ENCODE data around the gene ICE2.

Gene ICE2

DNA sequence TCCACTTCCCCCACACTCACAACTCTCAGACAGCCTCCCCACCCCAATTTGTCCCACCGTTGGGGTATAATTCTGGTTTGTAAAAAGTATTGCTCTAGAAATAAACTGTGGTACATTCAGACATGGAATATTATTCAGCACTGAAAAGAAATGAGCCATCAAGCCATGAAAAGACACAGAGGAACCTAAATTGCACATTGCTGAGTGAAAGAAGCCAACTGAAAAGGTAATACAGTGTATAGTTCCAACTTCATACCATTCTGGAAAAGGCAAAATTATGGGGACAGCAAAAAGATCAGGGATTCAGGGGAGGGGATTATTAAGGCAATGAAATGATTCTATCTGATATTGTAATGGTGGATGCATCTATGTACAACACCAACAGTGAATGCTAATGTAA lies 91.6 kb downstream of the ICE2 start:
- no peak for DNase-seq (ENCODE audit: low read depth in 2 of 2)

DNA sequence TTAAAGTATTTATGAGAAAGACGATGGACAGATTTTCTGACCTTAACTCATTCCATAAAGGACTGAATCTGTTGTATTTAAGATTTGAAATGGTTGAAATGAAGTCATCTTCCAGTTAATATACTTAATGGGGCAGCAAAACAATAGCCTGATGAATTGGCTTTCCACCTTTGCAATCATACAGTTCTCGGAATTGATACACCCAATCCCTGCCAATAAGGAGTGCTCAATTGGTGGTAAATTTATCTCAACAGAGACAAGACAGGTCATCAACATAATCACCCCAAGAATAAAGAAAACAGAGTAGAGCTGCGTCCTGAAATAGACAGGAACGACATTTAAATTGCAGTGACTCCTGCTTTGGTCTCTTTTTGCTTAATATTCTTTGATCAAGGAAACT lies 92.3 kb downstream of the ICE2 start:
- DNase-seq (ENCODE audit: low read depth in 2 of 2) = no peak

DNA sequence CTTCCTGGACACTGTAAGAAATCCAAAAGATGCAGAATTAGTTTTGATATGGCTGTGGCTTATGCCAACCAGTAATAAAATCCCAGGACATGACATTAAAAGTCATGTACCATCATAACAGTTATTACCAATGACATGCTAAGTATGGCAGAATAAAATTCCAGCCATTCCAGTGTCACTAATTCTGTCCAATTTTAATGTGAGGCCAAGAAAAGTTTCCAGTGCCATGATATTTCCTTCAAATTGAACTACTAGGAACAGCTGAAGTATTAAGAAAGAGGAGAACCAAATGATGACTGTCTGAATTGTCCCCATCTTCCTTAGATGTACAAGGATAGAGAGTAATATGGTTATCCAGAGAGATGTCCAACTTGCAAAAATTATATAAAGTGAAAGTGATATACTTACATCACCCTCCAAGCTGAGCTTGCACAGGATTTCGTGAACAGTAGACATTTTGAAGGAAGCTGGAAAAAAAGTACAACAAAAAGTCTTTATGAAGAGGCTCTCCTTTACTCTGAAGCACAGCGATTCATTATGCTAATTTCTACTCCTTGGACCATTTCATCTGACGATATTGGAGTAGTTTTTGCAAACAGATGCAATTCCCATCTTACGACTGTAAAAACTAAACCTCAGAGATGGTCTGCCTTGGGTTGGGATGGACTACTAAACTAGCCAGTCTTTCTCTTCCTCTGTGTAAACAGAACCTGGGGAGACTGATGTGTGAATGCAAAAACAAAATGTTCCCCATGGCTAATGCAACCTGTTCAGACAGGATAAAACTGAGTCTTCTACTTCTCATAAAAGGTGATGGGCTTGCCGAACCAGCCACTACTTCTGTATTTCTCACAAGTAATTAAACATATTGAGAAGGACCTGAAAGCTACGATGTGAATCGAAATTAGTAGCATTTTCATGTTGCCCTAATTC lies 93.1 kb downstream of the ICE2 start:
- DNase-seq (ENCODE audit: low read depth in 2 of 2) = no peak

DNA sequence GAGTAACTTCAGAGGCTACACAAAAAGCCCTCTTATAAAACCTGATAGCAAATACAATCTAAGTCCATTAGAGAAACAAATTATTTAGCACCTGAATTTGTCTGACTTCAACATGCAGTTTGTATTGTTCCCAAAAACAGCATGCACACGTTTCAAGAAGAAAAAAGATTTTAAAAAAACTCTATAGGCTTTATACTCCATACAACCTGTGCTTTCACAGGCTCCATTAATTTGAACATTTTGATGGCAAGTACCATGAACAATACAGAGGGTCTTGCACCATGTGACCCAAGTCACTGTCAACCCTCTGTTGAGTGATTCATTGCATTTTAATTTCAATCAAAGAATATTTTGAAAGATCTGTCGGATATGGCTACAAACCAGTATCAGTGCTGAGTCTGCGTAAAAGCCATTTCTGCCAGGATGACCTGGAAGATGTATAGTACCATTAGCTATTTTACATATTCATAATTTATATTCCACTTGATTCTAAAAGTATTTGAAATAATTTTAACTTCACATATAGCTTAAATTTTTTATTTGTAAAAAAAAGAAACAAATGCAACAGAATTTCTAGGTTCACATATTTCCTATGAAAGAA lies 94.3 kb downstream of the ICE2 start:
- no peak for DNase-seq (ENCODE audit: low read depth in 2 of 2)

DNA sequence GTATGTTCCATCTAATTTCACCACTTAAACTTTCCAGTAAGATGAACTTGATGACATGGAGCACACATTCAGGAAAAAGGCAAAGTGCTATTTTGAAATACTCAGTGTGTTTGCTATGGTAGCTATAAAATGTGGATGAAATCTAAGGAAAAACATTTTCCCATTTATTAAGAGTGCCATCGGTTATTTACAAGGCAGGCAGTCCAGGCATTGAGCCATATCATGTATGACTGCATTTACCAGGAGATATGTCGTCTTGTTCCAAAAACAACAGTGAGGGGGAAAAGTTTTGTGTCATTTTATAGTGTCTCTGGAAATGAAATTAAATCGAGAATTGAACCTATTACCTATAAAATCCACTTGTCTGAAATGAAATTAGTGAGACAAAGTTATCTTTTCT lies 94.9 kb downstream of the ICE2 start:
- DNase-seq (ENCODE audit: low read depth in 2 of 2) = no peak

DNA sequence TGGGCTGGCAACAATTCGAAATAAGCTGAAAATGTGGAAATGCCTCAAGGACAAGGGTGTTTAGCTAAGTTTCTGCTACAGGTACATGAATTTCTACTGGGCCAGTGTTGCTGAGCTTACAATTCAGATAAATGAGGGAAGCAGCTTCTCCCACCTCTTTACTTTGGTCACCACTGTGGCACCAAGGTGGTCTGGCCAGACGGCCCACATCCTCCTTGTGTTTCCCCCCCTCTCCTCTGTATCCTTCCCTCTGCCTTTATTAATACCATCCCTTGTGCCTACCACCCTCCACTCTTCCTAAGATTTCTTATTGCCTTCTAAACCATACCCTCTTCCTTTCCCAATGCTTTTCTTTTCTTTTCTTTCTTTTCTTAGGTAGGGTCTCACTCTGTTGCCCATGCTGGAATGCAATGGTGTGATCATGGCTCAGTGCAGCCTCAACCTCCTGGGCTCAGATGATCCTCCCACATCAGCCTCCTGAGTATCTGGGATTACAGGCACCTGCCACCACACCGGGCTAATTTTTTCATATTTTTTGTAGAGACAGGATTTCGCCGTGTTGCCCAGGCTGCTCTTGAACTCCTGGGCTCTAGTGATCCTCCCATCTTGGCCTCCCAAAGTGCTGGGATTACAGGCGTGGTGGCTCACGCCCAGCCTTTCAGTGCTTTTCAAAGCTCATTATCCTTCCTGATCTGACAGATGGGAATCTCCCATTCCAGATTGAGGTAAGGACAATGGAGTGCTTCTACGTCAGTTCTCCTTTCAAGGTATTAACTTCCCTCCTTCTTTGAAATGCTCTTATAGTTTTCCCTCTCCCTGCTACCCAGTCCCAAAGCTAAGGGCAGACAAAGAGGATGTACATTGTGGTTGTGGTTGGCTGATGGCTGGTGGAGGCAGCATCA lies 95.9 kb downstream of the ICE2 start:
- DNase-seq (ENCODE audit: low read depth in 2 of 2) = no peak

DNA sequence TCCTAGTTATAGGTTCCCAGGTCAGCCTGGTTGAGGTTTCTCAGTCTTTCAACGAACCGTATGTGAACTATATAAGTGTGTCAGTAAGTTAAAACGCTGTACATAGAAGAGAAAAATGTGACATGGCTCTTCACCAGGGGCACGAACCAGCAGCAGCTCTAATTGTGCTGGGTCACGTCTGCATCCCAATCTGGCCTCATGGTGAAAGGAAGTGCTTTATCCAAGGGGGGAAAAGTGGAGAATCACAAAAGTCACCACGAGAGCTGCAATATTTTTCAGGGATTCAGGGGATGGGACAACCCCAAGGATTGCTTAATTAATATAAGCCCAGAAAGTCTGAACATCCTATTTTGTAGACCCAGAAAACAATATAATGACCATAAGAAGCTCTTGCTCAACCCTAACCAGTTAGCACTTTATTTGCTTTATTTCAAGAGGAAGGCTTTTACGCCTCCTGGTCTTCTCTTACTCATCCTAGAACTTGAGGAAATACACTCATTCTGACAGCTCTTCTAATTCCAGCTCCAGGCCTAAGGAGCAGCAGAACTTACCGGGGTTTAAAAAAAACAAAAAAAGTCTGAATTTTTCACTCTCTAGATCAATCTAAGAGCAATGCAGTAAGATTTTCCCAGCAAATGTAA lies 97.7 kb downstream of the ICE2 start:
- DNase-seq (ENCODE audit: low read depth in 2 of 2) = no peak

DNA sequence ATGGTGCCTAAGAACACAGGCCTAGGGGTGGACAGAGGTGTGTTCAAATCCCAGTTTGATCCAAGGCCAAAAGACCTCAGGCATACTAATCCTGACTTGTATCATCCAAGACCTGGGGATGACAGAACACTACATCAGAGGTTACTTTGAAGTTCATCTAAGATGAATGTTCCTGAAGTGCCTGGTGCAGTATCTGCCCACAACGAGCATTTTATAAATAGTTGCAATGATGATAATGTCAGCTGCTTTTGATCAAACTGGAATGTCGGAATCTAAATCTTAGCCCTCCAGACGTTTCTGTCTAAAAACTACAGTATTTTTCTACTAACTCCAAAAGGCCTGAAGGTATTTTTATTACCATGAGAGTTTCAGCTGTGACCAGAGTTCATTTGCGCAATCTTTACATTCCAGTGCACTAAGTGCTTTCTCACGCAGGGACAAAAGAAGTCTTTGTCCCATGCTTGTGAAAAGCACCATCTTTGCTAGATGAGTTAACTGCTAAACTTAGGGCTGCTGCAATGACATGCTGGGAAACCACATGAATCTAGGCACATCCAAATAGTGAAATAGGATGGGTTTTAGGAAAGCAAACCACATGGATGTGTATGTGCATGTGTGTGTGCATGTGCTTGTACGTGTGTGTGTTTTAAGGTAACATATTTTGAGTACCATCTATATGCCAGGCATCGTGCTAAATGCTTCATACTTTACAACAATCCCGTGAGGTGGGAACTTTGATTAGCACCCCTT lies 99.2 kb downstream of the ICE2 start:
- DNase-seq (ENCODE audit: low read depth in 2 of 2) = no peak

DNA sequence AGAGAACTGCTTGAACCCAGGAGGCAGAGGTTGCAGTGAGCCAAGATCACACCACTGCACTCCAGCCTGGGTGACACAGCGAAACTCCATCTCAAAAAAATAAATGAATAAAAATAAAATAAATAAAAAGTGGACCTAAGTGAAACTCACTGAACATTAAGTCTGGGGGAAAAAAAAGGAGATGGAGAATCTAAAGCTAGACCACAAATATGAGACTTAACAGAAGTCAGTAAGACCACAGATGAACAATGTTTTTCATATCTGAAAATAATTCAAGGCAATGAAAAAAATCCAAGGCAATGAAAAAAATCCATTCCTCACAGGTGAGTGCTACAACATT lies 99.8 kb downstream of the ICE2 start:
- DNase-seq (ENCODE audit: low read depth in 2 of 2) = no peak

DNA sequence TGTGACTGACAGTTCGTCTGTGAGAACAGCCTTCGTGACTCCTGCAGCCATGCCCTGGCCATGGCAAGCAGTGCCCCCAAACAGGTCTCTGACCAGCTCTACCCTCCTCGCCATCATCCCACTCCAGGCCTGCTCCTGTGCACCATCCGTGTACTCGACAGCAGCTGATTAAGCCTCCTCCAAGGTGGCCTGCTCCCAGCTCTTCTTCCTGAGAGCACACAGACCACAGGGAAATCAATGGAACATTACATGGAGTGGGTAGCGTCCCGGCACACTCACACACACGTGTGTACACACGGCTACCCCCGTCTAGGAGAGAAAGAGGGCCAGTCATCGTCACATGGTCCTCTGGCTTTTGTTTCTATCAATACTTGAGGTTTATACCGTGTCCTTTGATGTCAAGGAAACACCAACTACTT lies 102.3 kb downstream of the ICE2 start:
- DNase-seq (ENCODE audit: low read depth in 2 of 2) = no peak

DNA sequence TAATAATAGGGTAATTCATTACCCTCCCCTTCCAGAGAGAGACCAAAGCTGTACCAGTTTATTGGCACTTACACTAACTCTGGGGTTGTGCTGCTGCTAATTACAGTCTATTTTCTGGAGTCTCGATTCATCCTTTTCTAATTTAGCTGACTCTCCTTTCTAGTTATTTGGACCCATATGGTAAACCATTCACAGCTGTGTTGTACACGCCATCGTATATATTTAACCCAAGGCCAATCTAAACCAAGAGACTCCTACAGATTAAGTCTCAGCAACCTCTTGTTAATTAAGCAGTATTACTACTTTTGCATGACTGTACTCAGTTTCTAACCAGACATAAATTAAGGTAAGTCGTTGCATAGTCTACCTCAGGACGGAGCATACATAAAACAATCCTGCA lies 103.6 kb downstream of the ICE2 start:
- no peak for DNase-seq (ENCODE audit: low read depth in 2 of 2)

DNA sequence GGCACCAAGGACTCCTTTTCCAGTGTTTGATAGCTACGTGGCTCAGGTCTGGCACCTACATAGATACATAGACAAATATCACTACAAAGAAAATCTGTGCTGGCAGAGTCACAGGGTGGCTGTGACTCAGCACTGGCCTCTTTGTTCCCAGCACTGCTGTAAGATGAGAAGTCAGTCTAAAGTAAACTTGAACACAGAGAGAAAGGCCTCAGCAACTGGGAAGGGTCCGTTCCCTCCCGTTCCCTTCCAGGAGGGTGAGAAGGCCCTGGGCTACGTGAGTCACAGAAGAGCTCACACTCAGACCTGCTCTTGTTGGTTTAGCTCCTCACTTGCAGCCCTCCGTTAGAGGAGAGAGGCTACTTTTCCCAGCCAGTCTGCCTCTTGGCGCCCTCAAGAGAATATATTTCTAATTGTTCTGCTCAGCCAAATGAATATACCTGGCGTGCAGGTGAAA lies 104.3 kb downstream of the ICE2 start:
- no peak for DNase-seq (ENCODE audit: low read depth in 2 of 2)

DNA sequence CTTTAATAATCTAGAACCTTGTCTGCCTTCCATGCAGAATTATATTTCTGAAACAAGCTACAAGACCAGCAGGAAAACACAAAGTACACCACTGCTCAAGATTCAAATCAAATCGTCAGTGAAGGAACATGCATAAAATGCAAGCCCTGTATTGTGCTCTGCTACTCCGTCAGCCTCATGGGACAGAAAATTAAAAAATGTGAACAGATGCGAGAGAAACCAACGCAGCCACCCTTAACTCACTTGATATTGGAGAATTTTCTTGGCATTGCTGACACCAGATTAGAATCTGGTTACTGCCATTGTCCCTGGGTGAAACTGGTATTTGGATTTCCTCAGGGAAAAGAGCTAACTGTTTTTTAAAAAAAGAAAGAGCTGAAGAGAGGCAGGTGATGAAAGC lies 104.7 kb downstream of the ICE2 start:
- DNase-seq (ENCODE audit: low read depth in 2 of 2) = no peak

DNA sequence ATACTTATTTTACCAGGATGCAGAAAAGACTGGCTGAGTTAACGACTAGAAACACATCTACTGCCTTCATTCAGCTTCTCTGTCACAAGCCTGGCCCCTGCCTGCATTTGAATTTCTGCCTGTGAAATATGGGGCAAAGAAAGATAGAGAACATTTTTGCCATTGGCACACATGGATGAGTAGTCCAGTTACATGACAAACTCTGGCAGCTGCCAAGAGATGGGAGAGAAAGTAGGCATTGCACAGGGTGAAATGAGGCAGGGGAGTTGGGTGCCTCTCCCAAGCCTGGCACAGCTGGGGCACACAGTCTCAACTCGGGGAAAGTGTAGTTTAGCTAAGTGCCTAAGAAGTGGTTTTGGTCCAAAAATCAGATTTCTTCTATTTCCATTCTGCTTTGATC lies 105.2 kb downstream of the ICE2 start:
- DNase-seq (ENCODE audit: low read depth in 2 of 2) = no peak

DNA sequence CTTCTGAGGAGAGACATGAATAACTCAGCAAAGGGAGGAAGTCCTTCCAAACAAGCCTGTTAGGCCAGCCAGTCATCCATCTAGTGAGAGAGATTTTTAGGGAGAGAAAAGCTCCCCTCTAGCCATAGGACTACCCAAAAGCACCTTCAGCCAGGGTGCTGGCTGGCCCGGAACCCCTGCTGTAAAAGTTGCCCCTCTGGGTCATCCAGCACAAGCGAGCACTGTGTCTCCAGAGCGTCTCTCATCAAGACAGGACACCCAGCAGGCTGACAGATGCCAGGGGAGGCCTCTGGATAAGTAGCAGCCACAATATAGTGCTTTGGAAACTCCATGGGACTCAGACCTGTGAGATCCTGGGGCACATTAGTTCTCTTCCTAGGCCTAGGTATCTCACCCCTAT lies 105.6 kb downstream of the ICE2 start:
- DNase-seq (ENCODE audit: low read depth in 2 of 2) = no peak

DNA sequence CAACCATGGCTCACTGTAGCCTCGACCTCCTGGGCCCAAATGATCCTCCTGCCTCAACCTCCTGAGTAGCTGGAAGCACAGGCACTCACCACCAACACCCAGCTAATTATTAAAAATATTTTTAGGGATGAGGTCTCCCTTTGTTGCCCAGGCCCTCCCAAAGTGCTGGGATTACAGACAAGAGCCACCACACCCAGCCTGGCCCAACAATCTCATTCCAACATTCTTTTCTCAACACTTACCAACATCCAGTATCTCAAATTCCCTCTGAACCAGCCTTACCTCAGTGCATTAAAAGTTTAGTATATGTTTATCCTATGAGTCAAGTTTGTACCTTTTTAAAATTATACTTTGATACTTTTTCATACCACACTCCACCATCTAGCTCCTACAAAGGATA lies 106.2 kb downstream of the ICE2 start:
- DNase-seq (ENCODE audit: low read depth in 2 of 2) = no peak

DNA sequence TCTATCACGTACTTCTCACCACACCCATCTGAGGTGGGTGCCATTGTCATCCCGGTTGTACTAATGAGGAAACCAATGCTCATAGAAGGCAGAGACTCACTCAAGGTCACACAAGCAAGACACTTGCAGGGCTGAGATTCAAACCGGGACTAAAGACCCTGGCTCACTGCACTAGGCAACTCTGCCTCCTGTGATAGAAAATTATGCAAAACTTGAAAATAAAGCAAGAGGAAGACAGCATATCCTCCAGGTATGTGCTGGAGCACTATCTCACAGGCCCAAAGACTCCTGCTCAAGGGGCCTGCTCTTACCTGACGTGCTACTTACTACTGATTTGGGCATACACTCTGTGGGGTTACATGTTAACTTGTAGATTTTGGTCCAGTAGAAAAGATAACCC lies 106.7 kb downstream of the ICE2 start:
- DNase-seq (ENCODE audit: low read depth in 2 of 2) = no peak

DNA sequence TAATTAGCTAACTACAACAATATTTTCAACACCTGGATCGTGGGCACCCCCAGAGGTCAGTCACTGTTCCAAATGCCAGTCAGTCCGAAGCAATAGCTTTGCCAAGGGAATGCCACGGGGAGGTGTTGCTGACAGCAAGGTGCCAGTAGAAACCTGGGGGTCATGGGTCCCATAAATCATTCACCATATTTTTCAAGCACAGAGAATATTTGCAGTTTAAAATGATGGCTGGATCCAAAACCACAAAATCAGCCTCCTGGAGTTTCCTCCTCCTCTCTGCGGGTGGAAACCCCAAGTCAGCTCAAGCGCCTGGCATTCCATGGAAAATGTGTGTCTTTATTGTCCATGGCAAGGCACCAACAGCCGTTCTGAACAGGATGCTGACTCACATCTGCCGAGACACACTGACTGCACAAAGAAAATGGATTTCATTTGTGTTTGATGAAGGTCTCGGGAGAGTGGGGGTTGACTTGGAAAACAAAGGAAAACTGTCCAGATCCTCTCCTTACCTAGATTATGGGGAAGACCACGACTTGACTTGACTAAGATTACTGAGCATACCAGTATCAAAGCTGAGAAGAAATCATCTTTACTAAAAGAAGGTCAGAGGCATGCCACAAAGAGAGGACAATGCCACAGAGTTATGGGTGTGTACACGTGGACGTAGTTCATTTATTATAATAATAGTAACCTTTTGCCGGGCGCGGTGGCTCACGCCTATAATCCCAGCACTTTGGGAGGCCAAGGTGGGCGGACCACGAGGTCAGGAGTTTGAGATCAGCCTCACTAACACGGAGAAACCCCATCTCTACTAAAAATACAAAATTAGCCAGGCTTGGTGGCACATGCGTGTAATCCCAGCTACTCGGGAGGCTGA lies 107.5 kb downstream of the ICE2 start:
- no peak for DNase-seq (ENCODE audit: low read depth in 2 of 2)

DNA sequence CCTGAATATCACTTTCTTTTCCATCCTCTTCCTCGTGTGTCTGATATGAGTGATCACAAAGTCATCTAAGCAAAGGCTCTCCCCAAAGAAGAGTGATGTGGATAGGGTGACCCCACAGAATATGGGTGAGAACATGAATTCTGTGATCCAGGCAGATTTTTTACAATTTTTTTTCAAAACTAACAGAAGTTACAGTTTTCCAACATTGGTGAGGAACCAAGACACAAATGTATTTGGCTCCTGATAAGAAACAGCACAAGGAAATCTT lies 108.1 kb downstream of the ICE2 start:
- DNase-seq (ENCODE audit: low read depth in 2 of 2) = no peak

DNA sequence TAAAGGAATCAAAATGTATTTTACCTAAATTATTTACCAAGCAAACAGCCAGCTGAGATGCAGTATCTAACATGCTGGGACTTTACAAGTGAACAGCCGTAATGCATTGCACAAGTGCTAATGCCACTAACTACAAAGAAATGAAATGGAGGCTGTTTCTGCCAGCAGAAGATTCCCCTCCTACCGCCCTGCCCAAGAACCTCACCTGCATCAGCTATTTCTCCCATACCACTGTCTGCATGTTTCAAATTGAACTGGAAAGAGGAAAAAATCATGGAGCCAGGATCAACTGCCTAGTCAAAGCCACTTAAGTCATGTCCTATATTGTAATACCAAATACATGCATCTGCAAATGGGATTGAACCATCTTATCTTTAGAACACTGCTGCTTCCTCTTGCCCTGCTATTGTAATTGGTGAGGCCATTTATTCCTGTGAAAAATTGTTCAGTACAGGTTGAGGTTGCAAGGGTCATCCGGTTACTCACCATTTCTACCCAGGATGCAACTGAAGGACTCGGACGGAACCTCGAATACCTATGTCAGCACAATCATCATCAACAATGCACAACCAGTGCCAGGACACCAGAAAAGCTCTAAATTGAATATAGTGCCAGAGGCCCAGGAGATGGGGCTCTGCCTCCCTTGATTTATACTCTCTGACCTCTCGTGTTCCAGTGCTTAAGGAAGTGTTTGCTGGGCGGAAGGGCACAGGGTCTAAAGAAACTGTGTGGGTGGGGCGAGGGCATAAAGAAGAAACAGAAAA lies 108.7 kb downstream of the ICE2 start:
- DNase-seq (ENCODE audit: low read depth in 2 of 2) = no peak

All from stimulated activated CD8-positive, alpha-beta memory T cell treated with anti-CD3 and anti-CD28 coated beads, Interleukin-7, amount 100 ng/mL, for 4 hours (primary cell).